T-helper 2 cell treated with Interferon-gamma antibody and Interleukin-4, amounts not matched to agents 5 μg/mL and 100 μg/mL, for 36 hours (primary cell): ENCODE data around the gene KLHL33.

Source experiments
- DNase-seq: peaks from one replicate; pipeline ENCODE4 v3.0.0; 2021; ENCODE audit warnings: low spot score
- H3K27ac Mint-ChIP-seq: one replicate; pipeline ENCODE4 v1.8.0; 2021; ENCODE audit warnings: mild to moderate bottlenecking, mixed read lengths
- H3K27me3 Mint-ChIP-seq: one replicate; pipeline ENCODE4 v1.8.0; 2021; ENCODE audit warnings: low read depth, mixed read lengths
- H3K36me3 Mint-ChIP-seq: one replicate; pipeline ENCODE4 v1.8.0; 2021; ENCODE audit warnings: low read depth, mixed read lengths
- H3K4me1 Mint-ChIP-seq: one replicate; pipeline ENCODE4 v1.8.0; 2021; ENCODE audit warnings: low read depth, mixed read lengths
- H3K4me3 Mint-ChIP-seq: one replicate; pipeline ENCODE4 v1.8.0; 2022; ENCODE audit warnings: mild to moderate bottlenecking, moderate library complexity, mixed read lengths
- H3K9me3 Mint-ChIP-seq: one replicate; pipeline ENCODE4 v1.8.0; 2021; ENCODE audit warnings: mixed read lengths

KLHL33 gene

GRCh38 chr14:20383032-20383431 lies 52.9 kb downstream of the KLHL33 start:
- Mint-ChIP-seq H3K9me3 (no peaks in the 10 kb centered on the region), H3K36me3 (peaks cover 53% of the 10 kb centered on the region), H3K4me1 (no peaks in the 10 kb centered on the region), H3K27ac (no peak overlapping the region), H3K27me3 (no peaks in the 10 kb centered on the region), H3K4me3 (no peak overlapping the region)
- DNase-seq = no peak

GRCh38 chr14:20382526-20382925 lies 53.4 kb downstream of the KLHL33 start:
- Mint-ChIP-seq H3K4me3 (no peak overlapping the region), H3K4me1 (no peaks in the 10 kb centered on the region), H3K27ac (no peak overlapping the region), H3K9me3 (no peaks in the 10 kb centered on the region), H3K27me3 (no peaks in the 10 kb centered on the region), H3K36me3 (peaks cover 53% of the 10 kb centered on the region)
- no peak for DNase-seq

GRCh38 chr14:20381341-20381740 lies 54.6 kb downstream of the KLHL33 start:
- Mint-ChIP-seq H3K27ac (no peak overlapping the region), H3K9me3 (no peaks in the 10 kb centered on the region), H3K36me3 (peaks cover 60% of the 10 kb centered on the region), H3K4me3 (no peak overlapping the region), H3K27me3 (no peaks in the 10 kb centered on the region), H3K4me1 (no peaks in the 10 kb centered on the region)
- no peak for DNase-seq

- Mint-ChIP-seq H3K27me3 (no peaks in the 10 kb centered on the region), H3K4me1 (no peaks in the 10 kb centered on the region), H3K27ac (peak overlapping the region; percentile 12), H3K9me3 (no peaks in the 10 kb centered on the region), H3K4me3 (no peak overlapping the region), H3K36me3 (peaks cover 64% of the 10 kb centered on the region)
- no peak for DNase-seq
Measured at GRCh38 chr14:20380681-20381080, 55.3 kb downstream of the KLHL33 start.

GRCh38 chr14:20379743-20380142 lies 56.2 kb downstream of the KLHL33 start:
- no peak overlapping the region for H3K27ac Mint-ChIP-seq
- DNase-seq = no peak
- no peaks in the 10 kb centered on the region for H3K9me3 Mint-ChIP-seq
- no peak overlapping the region for H3K4me3 Mint-ChIP-seq
- no peaks in the 10 kb centered on the region for H3K27me3 Mint-ChIP-seq
- no peaks in the 10 kb centered on the region for H3K4me1 Mint-ChIP-seq
- H3K36me3 Mint-ChIP-seq = peaks cover 66% of the 10 kb centered on the region

GRCh38 chr14:20377171-20377570 lies 58.8 kb downstream of the KLHL33 start:
- H3K27me3 Mint-ChIP-seq = no peaks in the 10 kb centered on the region
- H3K4me1 Mint-ChIP-seq = no peaks in the 10 kb centered on the region
- H3K27ac Mint-ChIP-seq = no peak overlapping the region
- no peak overlapping the region for H3K4me3 Mint-ChIP-seq
- peaks cover 64% of the 10 kb centered on the region for H3K36me3 Mint-ChIP-seq
- DNase-seq = no peak
- H3K9me3 Mint-ChIP-seq = no peaks in the 10 kb centered on the region

- DNase-seq = no peak
- no peaks in the 10 kb centered on the region for H3K9me3 Mint-ChIP-seq
- H3K27me3 Mint-ChIP-seq = no peaks in the 10 kb centered on the region
- peaks cover 61% of the 10 kb centered on the region for H3K36me3 Mint-ChIP-seq
- H3K4me3 Mint-ChIP-seq = no peak overlapping the region
- H3K4me1 Mint-ChIP-seq = no peaks in the 10 kb centered on the region
- H3K27ac Mint-ChIP-seq = no peak overlapping the region
Measured at GRCh38 chr14:20376071-20376588, 59.8 kb downstream of the KLHL33 start.
